NOMO-1 (cell line): Measurements from ENCODE around the gene SBF2.
"Not testable (repeated sequence)": the region's sequence is repeated elsewhere in the genome, so short reads cannot be mapped to it uniquely, and the experiment has no call there.

Experiments
- DNase-seq, 2 experiments: peaks; one replicate each; lab custom pipeline; 2025; ENCODE audit not compliant: unreplicated experiment in 2 of 2; lab: John Stamatoyannopoulos, UW

The SBF2 gene

GRCh38 chr11:10272132-10272531 lies 21.9 kb downstream of the SBF2 start:
- DNase-seq = no peak

- no peak for DNase-seq
Observed at GRCh38 chr11:10268746-10269488, 25.1 kb downstream of the SBF2 start.

- DNase-seq = no peak
Observed at GRCh38 chr11:10267821-10268220, 26.2 kb downstream of the SBF2 start.

- no peak for DNase-seq
Observed at GRCh38 chr11:10265936-10266335, 28.1 kb downstream of the SBF2 start.

- not testable (repeated sequence) for DNase-seq
Observed at GRCh38 chr11:10264716-10265115, 29.3 kb downstream of the SBF2 start.

- DNase-seq = no peak
Observed at GRCh38 chr11:10263929-10264328, 30.1 kb downstream of the SBF2 start.

GRCh38 chr11:10261821-10262220 lies 32.2 kb downstream of the SBF2 start:
- DNase-seq = no peak

GRCh38 chr11:10257478-10257877 lies 36.5 kb downstream of the SBF2 start:
- no peak for DNase-seq

- DNase-seq = peak; percentile 10 to 60
Observed at GRCh38 chr11:10255388-10256125, 38.5 kb downstream of the SBF2 start.

- DNase-seq = not testable (repeated sequence)
Observed at GRCh38 chr11:10249448-10250131, 44.4 kb downstream of the SBF2 start.

GRCh38 chr11:10247011-10247410 lies 47.0 kb downstream of the SBF2 start:
- DNase-seq = no peak

GRCh38 chr11:10243896-10244575 lies 50.0 kb downstream of the SBF2 start:
- no peak for DNase-seq

GRCh38 chr11:10236840-10237239 lies 57.2 kb downstream of the SBF2 start:
- no peak for DNase-seq

GRCh38 chr11:10233581-10233980 lies 60.4 kb downstream of the SBF2 start:
- DNase-seq = no peak

GRCh38 chr11:10232756-10233155 lies 61.3 kb downstream of the SBF2 start:
- no peak for DNase-seq

- DNase-seq = not testable (repeated sequence)
Observed at GRCh38 chr11:10231803-10232202, 62.2 kb downstream of the SBF2 start.

GRCh38 chr11:10225553-10225952 lies 68.5 kb downstream of the SBF2 start:
- no peak for DNase-seq

- DNase-seq = no peak
Observed at GRCh38 chr11:10222399-10222798, 71.6 kb downstream of the SBF2 start.

- DNase-seq = no peak
Observed at GRCh38 chr11:10221342-10221741, 72.7 kb downstream of the SBF2 start.

- DNase-seq = no peak
Observed at GRCh38 chr11:10211470-10211869, 82.5 kb downstream of the SBF2 start.

- DNase-seq = no peak
Observed at GRCh38 chr11:10209326-10209725, 84.7 kb downstream of the SBF2 start.
